K562 (cell line): ENCODE measurements around the gene MYL12A. TPM values are rescaled to one million over a fixed set of nuclear protein-coding genes. Genes with fewer than 3 reads are reported as not detected.

Experiments used
- ATAC-seq: fragments of 200-7000 bp; cut with Tn5 transposase; 3 replicates; pipeline ENCODE4 v1.9.1; 2020; ENCODE audit warnings: moderate library complexity
- BruUV-seq: library from RNA; stranded (reverse); fragments of 400-500 nt; replicated peaks from 2 replicates; lab custom pipeline; 2021; lab: Mats Ljungman, UMichigan
- CTCF ChIA-PET: fragments of 300-600 bp; formaldehyde crosslinking; extraction: SDS; loops from one replicate; lab custom pipeline; 2021; ENCODE audit warnings: low intra/inter-chr PET ratio; lab: Yijun Ruan, JAX
- POLR2A ChIA-PET: fragments of 300-600, 350-650 bp; sonication (Branson Sonifier 250); formaldehyde crosslinking; extraction: SDS; loops from one replicate; lab custom pipeline; 2021; ENCODE audit warnings: antibody characterized with exemption, inconsistent platforms; lab: Yijun Ruan, JAX
- DNase-seq, 4 experiments: peaks; one replicate each; pipeline versions ENCODE4 v3.0.0 to v3.0.0-alpha.2; 2011 to 2018; ENCODE audit warnings: low spot score in 3 of 4, mixed read lengths in 3 of 4; ENCODE audit errors: extremely low read depth in 1 of 4
- FAIRE-seq: peaks from 2 replicates; lab custom pipeline; 2011; peaks lifted over from hg19 to GRCh38; lab: Jason Lieb, UNC
- H2AFZ ChIP-seq: 2 replicates; pipeline ENCODE4 v1.6.0; 2011; ENCODE audit warnings: low read depth, low read length, control low read depth, inconsistent platforms
- H3K27ac ChIP-seq: fragments of 200-600 bp; 3 replicates; pipeline ENCODE4 v1.8.0; 2011; ENCODE audit warnings: low read depth, mild to moderate bottlenecking, control low read depth, inconsistent platforms, low read length, moderate library complexity, mixed read lengths; ENCODE audit errors: extremely low read depth
- H3K27me3 ChIP-seq, 2 experiments: fragments of 300-600 bp in 1 of 2; 2 replicates in 1 of 2; 3 replicates in 1 of 2; pipeline versions ENCODE4 v1.6.0 to v1.8.0; 2011; ENCODE audit warnings: inconsistent platforms in 2 of 2, low read length in 2 of 2, mild to moderate bottlenecking in 1 of 2, mixed read lengths in 1 of 2, moderate library complexity in 1 of 2; ENCODE audit not compliant: control insufficient read depth in 2 of 2, insufficient read depth in 2 of 2
- H3K36me3 ChIP-seq: fragments of 300-600 bp; 3 replicates; pipeline ENCODE4 v1.8.0; 2011; ENCODE audit warnings: mild to moderate bottlenecking, low read length, inconsistent platforms; ENCODE audit not compliant: control insufficient read depth, insufficient read depth
- H3K4me1 ChIP-seq, 2 experiments: fragments of 200-600 bp in 1 of 2; replicated peaks in 1 of 2; 2 replicates in 1 of 2; 3 replicates in 1 of 2; pipeline versions ENCODE4 v1.5.1 to v1.8.0; 2011; ENCODE audit warnings: inconsistent platforms in 2 of 2, low read length in 2 of 2, mild to moderate bottlenecking in 1 of 2, mixed read lengths in 1 of 2, moderate library complexity in 1 of 2; ENCODE audit not compliant: control insufficient read depth in 2 of 2, insufficient read depth in 2 of 2
- H3K4me2 ChIP-seq: 2 replicates; pipeline ENCODE4 v1.6.1; 2011; ENCODE audit warnings: low read length, control low read depth, inconsistent platforms, mixed read lengths; ENCODE audit not compliant: insufficient read depth
- H3K4me3 ChIP-seq: fragments of 200-600 bp; sonication (generic), shearing (Covaris generic); 2 replicates; pipeline ENCODE4 v1.5.1; 2016; ENCODE audit warnings: control low read depth, inconsistent platforms
- H3K79me2 ChIP-seq: fragments of 200-600 bp; 3 replicates; pipeline ENCODE4 v1.8.0; 2011; ENCODE audit warnings: low read length, inconsistent platforms; ENCODE audit not compliant: control insufficient read depth, insufficient read depth
- H3K9ac ChIP-seq, 2 experiments: 2 replicates each; pipeline versions ENCODE4 v1.6.0 to v1.6.1; 2011; ENCODE audit warnings: low read depth in 2 of 2, low read length in 2 of 2, control low read depth in 1 of 2, inconsistent platforms in 1 of 2, mild to moderate bottlenecking in 1 of 2, mixed read lengths in 1 of 2; ENCODE audit not compliant: insufficient read depth in 1 of 2
- H3K9me1 ChIP-seq: one replicate; pipeline ENCODE4 v1.6.0; 2011; ENCODE audit warnings: inconsistent platforms, mild to moderate bottlenecking, low read length, moderate library complexity; ENCODE audit not compliant: control insufficient read depth, insufficient read depth
- H3K9me3 ChIP-seq: replicated peaks from 2 replicates; pipeline ENCODE4 v1.5.1; 2011; ENCODE audit warnings: low read depth, low read length, inconsistent platforms; ENCODE audit not compliant: control insufficient read depth, insufficient read depth
- H4K20me1 ChIP-seq: replicated peaks from 2 replicates; pipeline ENCODE4 v1.6.1; 2011; ENCODE audit warnings: low read length, inconsistent platforms, mixed read lengths; ENCODE audit not compliant: control insufficient read depth, insufficient read depth
- ARID3A ChIP-seq: IDR thresholded peaks from 2 replicates; pipeline ENCODE4 v1.6.1; 2012; ENCODE audit warnings: low read depth, low read length, improper control_type of control experiment, borderline replicate concordance
- E2F5 ChIP-seq: sonication (generic); formaldehyde crosslinking; IDR thresholded peaks from 2 replicates; pipeline ENCODE4 v1.8.0; 2022; ENCODE audit warnings: mild to moderate bottlenecking, missing genetic modification reagents
- ELF1 ChIP-seq: fragments of 200-800 bp; sonication (Bioruptor generic); IDR thresholded peaks from 2 replicates; pipeline ENCODE4 v1.6.1; 2016; ENCODE audit warnings: missing genetic modification characterization, missing compliant biosample characterization
- MEF2D ChIP-seq: conservative IDR thresholded peaks from 2 replicates; pipeline ENCODE4 v1.6.1; 2016; ENCODE audit warnings: low read depth, missing genetic modification characterization, missing compliant biosample characterization
- NCOA4 ChIP-seq: fragments of 450-650 bp; IDR thresholded peaks from 2 replicates; pipeline ENCODE4 v1.6.1; 2018; ENCODE audit warnings: mild to moderate bottlenecking; ENCODE audit not compliant: partially characterized antibody
- PRPF4 ChIP-seq: fragments of 200-400 bp; formaldehyde crosslinking; IDR thresholded peaks from one replicate; pipeline ENCODE4 v1.6.1; 2017; ENCODE audit warnings: low read length, low read depth, mild to moderate bottlenecking; ENCODE audit not compliant: insufficient read depth, poor library complexity, severe bottlenecking
- SRF ChIP-seq, 2 experiments: fragments of 250-450, 450-650 bp in 1 of 2; sonication (Bioruptor Pico) in 1 of 2; sonication (generic) in 1 of 2; formaldehyde crosslinking; IDR thresholded peaks; 2 replicates each; pipeline versions ENCODE4 v1.5.0 to v1.5.1; 2020 to 2022; ENCODE audit warnings: mild to moderate bottlenecking in 1 of 2, missing genetic modification reagents in 1 of 2
- XRCC4 ChIP-seq: IDR thresholded peaks from one replicate; pipeline ENCODE4 v1.6.1; 2011; ENCODE audit not compliant: insufficient read depth, insufficient read length; ENCODE audit errors: extremely low read depth
- ZBTB11 ChIP-seq, 3 experiments: fragments of 200-800 bp in 1 of 3; fragments of 250-450 bp in 1 of 3; fragments of 450-650 bp in 1 of 3; sonication (Bioruptor Pico) in 1 of 3; sonication (Bioruptor generic) in 1 of 3; formaldehyde crosslinking in 1 of 3; IDR thresholded peaks; 2 replicates each; pipeline versions ENCODE4 v1.6.1 to v1.8.0; 2016 to 2022; ENCODE audit warnings: mild to moderate bottlenecking in 2 of 3, missing genetic modification characterization in 2 of 3, missing compliant biosample characterization in 1 of 3, moderate library complexity in 1 of 3
- ZNF655 ChIP-seq: fragments of 250-450 bp; sonication (Bioruptor Pico); IDR thresholded peaks from 2 replicates; pipeline ENCODE4 v1.5.0; 2021
- ZNF77 ChIP-seq: fragments of 250-450 bp; sonication (Bioruptor Pico); IDR thresholded peaks from 2 replicates; pipeline ENCODE4 v1.5.0; 2020
- ZSCAN32 ChIP-seq: fragments of 450-650 bp; formaldehyde crosslinking; IDR thresholded peaks from 2 replicates; pipeline ENCODE4 v1.4.0; 2020; ENCODE audit warnings: mild to moderate bottlenecking, moderate library complexity
- WGBS: fragments of 100-300 bp; shearing (Covaris generic); methylation state at CpG from one replicate; pipeline ENCODE4 v1.1.6; 2016; ENCODE audit warnings: low coverage, mixed read lengths; ENCODE audit not compliant: insufficient coverage; ENCODE audit errors: missing lambda C conversion rate; 5-methylcytosine and 5-hydroxymethylcytosine counted together
- in situ Hi-C: fragments of 300-500 bp; cut with MboI; formaldehyde crosslinking; loops from 4 replicates; pipeline ENCODE4 v1.15.0; 2018; ENCODE audit warnings: inconsistent platforms, mixed read lengths
- intact Hi-C: fragments of 100-400 bp; cut with micrococcal nuclease; formaldehyde crosslinking; loops from 2 replicates; pipeline ENCODE4 v1.14.2; 2022
- polyA plus RNA-seq, 8 experiments: library from polyadenylated mRNA; depleted of rRNA in 4 of 8; stranded (reverse) in 5 of 8; unstranded in 3 of 8; fragments of >200 nt; fragmentation: Nextera tagmentation in 2 of 8; fragmentation: Illumina TruSeq in 1 of 8; extraction: Ambion mirVana in 2 of 8; extraction: Trizol in 1 of 8; gene quantifications; 2 replicates each; pipeline versions ENCODE4 v1.2.1 to v1.2.3, GENCODE V29; 2011 to 2014; ENCODE audit warnings: inconsistent platforms in 1 of 8, missing spikeins in 1 of 8
- total RNA-seq, 7 experiments: library from RNA; depleted of rRNA in 6 of 7; stranded (reverse); fragments of >200 nt in 6 of 7; fragmentation: Illumina TruSeq in 2 of 7; extraction: Trizol in 2 of 7; gene quantifications; 2 replicates each; pipeline versions ENCODE4 v1.2.1 to v1.2.3, GENCODE V29; 2011 to 2021; ENCODE audit warnings: low replicate concordance in 1 of 7

MYL12A gene
- total and polyA plus RNA-seq, 9 of the 15 experiments (the other 6 are each of a cell fraction or from before 2014, with no cell fraction given), result 308 to 1,031 (median 559) TPM

GRCh38 chr18:3219631-3220335 lies 27.8 kb upstream of the MYL12A start, which contains the start of gene MYOM1:
MYOM1 (minus strand) TSS chr18:3219968; CDS start chr18:3215223, 4,745 bp downstream.
- in situ Hi-C loops, result no loop called here
- TF ChIP-seq ARID3A (no peak), E2F5 (CRISPR knock-in tag) (no peak), ELF1 (tag) (no peak), PRPF4 (no peak), ZNF77 (CRISPR knock-in tag) (no peak), MEF2D (tag) (peak; percentile 70), SRF (CRISPR knock-in tag; IDR thresholded peaks at IDR 0.05) (no peak), XRCC4 (no peak), ZNF655 (CRISPR knock-in tag) (no peak), NCOA4 (no peak), ZSCAN32 (no peak), ZBTB11 (CRISPR knock-in tag; IDR thresholded peaks at IDR 0.05) (0 out of 6 replicates have a peak, but pooled peaks of 1 of the 3 experiments have one; percentile 33)
- H3K4me3 ChIP-seq, result no peak within 1 kb of the TSS
- DNase-seq (no peak), ATAC-seq (peak; percentile 22), FAIRE-seq (no peak)
- no peaks in the 10 kb centered on the region for H3K36me3 ChIP-seq
- no peaks in the 10 kb centered on the region for H3K9me1 ChIP-seq
- H4K20me1 ChIP-seq, result no peaks in the 10 kb centered on the region
- H2AFZ ChIP-seq, result peak within 1 kb of the TSS; percentile 83
- H3K4me1 ChIP-seq, result peaks cover 7 to 12% of the 10 kb centered on the region in 2 experiments
- intact Hi-C loops, result no loop called here
- peak within 1 kb of the TSS; percentile 9; the same call in 1 of the 2 replicates for H3K4me2 ChIP-seq
- no peak within 1 kb of the TSS for H3K27ac ChIP-seq
- POLR2A ChIA-PET, result interaction anchor here (0.9 to 1.7 kb wide), 8 partner anchors 7 to 45 kb away, joined by 3 to 8 read pairs (median 3); no protein-coding TSS in a partner anchor
- no peaks in the 10 kb centered on the region for H3K27me3 ChIP-seq
- H3K79me2 ChIP-seq, result no peaks in the 10 kb centered on the region
- no TSS peak for BruUV-seq
- no peaks in the 10 kb centered on the region for H3K9me3 ChIP-seq
- peak within 1 kb of the TSS in 1 of 2 experiments; percentile 28; a peak in 2 of 4 replicates for H3K9ac ChIP-seq
- CTCF ChIA-PET, result no interaction called here
- 51% methylated on average over 9 of the region's 9 CpGs for WGBS
